Osteoblast (primary cell): ENCODE measurements around the gene KDELR3. TPM values are rescaled to one million over a fixed set of nuclear protein-coding genes. Genes with fewer than 3 reads are reported as not detected.

Experiments
- DNase-seq: peaks from one replicate; pipeline ENCODE4 v3.0.0; 2011; ENCODE audit warnings: low spot score, mixed read lengths; ENCODE audit not compliant: insufficient read length; ENCODE audit errors: missing footprints
- H2AFZ ChIP-seq: 2 replicates; pipeline ENCODE4 v1.6.0; 2011; ENCODE audit warnings: mild to moderate bottlenecking, low read length
- H3K27ac ChIP-seq: 2 replicates; pipeline ENCODE4 v1.5.1; 2011; ENCODE audit warnings: mild to moderate bottlenecking, low read depth, low read length, moderate library complexity
- H3K27me3 ChIP-seq: 2 replicates; pipeline ENCODE4 v1.6.0; 2012; ENCODE audit warnings: mild to moderate bottlenecking, control low read depth, inconsistent platforms, low read length, moderate library complexity; ENCODE audit not compliant: insufficient read depth
- H3K36me3 ChIP-seq: 2 replicates; pipeline ENCODE4 v1.5.1; 2011; ENCODE audit warnings: mild to moderate bottlenecking, low read length, control low read depth, moderate library complexity; ENCODE audit not compliant: insufficient read depth
- H3K4me1 ChIP-seq: 2 replicates; pipeline ENCODE4 v1.5.1; 2011; ENCODE audit warnings: mild to moderate bottlenecking, low read length, control low read depth, moderate library complexity; ENCODE audit not compliant: insufficient read depth
- H3K4me2 ChIP-seq: 2 replicates; pipeline ENCODE4 v1.6.0; 2011; ENCODE audit warnings: mild to moderate bottlenecking, low read length; ENCODE audit not compliant: insufficient read depth
- H3K4me3 ChIP-seq: fragments of 200-600 bp; sonication (generic); 3 replicates; pipeline ENCODE4 v1.5.1; 2012; ENCODE audit warnings: mild to moderate bottlenecking, low read length, inconsistent platforms; ENCODE audit not compliant: insufficient read depth
- H3K79me2 ChIP-seq: 2 replicates; pipeline ENCODE4 v1.6.0; 2012; ENCODE audit warnings: mild to moderate bottlenecking, low read length, control low read depth, inconsistent platforms; ENCODE audit not compliant: insufficient read depth
- H3K9me3 ChIP-seq: 2 replicates; pipeline ENCODE4 v1.5.1; 2011; ENCODE audit warnings: low read depth, low read length, control low read depth
- H4K20me1 ChIP-seq: 2 replicates; pipeline ENCODE4 v1.6.0; 2012; ENCODE audit warnings: mild to moderate bottlenecking, low read length, control low read depth; ENCODE audit not compliant: insufficient read depth
- total RNA-seq: library from RNA; depleted of rRNA; stranded (reverse); fragments of >200 nt; gene quantifications from 2 replicates; pipeline ENCODE4 v1.2.3, GENCODE V29; 2012
- TF ChIP-seq, protein P1 (sequence below): IDR thresholded peaks from 2 replicates; pipeline ENCODE4 v1.5.1; 2011; ENCODE audit warnings: mild to moderate bottlenecking, low read depth, low read length, moderate library complexity; ENCODE audit errors: extremely low read depth

Gene KDELR3
- total RNA-seq, 1 donor = 142 TPM

- H3K27ac ChIP-seq = no peak overlapping the region
- H3K27me3 ChIP-seq = no peaks in the 10 kb centered on the region
- H3K4me1 ChIP-seq = no peaks in the 10 kb centered on the region
- H3K4me2 ChIP-seq = no peak overlapping the region
- H3K79me2 ChIP-seq = no peaks in the 10 kb centered on the region
- H2AFZ ChIP-seq = no peak overlapping the region
- no peaks in the 10 kb centered on the region for H4K20me1 ChIP-seq
- no peaks in the 10 kb centered on the region for H3K36me3 ChIP-seq
- H3K9me3 ChIP-seq = no peaks in the 10 kb centered on the region
- H3K4me3 ChIP-seq = no peak overlapping the region
- DNase-seq = peak; percentile 65
- TF ChIP-seq, protein P1, sequence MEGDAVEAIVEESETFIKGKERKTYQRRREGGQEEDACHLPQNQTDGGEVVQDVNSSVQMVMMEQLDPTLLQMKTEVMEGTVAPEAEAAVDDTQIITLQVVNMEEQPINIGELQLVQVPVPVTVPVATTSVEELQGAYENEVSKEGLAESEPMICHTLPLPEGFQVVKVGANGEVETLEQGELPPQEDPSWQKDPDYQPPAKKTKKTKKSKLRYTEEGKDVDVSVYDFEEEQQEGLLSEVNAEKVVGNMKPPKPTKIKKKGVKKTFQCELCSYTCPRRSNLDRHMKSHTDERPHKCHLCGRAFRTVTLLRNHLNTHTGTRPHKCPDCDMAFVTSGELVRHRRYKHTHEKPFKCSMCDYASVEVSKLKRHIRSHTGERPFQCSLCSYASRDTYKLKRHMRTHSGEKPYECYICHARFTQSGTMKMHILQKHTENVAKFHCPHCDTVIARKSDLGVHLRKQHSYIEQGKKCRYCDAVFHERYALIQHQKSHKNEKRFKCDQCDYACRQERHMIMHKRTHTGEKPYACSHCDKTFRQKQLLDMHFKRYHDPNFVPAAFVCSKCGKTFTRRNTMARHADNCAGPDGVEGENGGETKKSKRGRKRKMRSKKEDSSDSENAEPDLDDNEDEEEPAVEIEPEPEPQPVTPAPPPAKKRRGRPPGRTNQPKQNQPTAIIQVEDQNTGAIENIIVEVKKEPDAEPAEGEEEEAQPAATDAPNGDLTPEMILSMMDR = no peak
These were observed 47.2 kb upstream of the KDELR3 start for GRCh38 chr22:38420734-38421133.

DNA sequence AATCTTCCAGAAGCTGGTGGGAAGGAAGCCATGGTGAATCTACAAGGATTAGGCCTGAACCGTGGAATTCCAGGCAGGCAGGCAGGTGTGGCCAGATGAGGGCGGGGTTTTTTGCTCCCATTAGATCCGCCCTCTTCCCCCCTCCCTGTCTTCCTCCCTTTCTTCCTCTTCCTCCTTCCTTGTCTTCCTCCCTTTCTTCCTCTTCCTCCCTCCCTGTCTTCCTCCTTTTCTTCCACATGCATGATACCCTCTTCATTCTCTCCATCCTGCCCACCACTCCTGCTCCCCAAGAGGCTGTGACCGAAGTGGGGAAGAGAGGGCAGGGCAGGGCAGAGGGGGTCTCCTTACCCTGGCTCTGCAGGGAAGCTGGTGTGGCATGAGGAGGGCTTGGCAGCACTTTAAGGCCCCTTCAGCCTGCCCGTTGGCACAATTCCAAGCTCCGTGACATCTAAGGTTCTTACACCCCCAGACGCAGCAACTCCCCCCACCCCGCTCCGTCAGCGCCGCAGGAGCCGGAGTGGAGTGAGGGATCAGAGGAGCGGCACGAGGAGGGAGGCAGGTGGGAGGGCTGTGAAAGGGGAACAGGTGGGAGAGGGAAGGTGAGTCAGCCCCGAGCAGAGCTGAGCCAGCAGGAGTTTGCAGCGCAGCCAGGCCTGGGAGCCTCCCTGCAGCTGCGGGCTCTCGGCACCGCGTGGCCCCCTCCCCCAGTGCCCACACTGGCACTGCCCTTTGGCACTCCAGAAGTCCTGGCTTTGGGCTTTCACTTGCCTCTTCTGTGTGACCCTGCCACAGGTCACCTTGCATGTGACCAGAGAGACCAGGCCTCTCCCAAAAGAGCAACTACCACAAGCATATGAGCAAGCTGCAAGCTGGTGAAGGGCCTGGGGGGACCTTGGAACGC, 45.0 kb upstream of the KDELR3 start:
- TF ChIP-seq, protein P1 = no peak

DNA sequence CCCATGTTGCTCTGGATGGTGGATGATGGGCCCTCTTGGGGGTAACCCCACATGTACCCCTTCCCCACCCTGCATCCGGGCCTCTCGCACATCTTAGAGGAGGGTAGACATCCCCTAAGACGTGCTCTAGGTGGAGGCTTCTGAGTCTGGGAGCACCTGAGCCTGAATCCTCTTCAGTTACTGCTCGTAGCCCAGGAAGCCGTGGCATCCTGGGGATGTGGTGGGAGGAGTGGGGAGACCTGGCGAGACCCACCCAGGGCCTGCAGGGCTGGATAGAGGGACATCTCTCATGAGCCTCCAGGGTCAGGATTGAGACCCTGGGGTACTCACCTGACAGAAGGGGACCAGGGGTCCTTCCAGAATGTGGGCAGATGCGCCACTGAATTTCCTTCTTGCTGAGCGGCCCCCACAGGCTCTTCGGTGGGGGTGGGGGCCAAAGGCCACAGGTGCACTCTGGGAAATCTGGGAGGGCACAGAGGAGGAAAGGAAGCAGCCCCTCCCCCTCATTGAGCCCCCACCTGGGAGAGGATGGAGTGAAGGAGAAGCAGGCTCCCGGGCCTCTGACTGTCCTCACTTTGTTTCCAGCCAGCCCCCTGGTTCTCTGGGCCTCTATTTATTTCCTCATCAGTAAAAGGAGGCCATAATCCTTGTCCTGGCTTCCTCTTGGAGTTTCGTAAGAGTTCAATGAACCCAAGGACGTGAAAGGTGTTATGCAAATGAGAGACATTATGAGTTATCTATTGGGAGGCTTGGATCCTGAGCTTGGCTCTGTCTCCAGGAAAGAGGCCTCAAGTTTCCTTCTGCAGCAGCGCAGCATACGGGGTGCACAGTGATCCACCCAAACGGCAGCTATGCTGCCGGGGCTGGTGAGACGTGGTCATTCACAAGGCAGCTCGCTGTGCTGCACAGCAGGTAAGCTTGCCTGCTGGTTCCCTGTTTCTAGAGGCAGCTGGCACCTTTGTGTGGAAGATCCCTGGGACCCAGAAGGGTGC, 44.1 kb upstream of the KDELR3 start:
- no peak overlapping the region for H2AFZ ChIP-seq
- no peaks in the 10 kb centered on the region for H3K36me3 ChIP-seq
- no peak overlapping the region for H3K4me3 ChIP-seq
- no peak overlapping the region for H3K27ac ChIP-seq
- no peaks in the 10 kb centered on the region for H3K27me3 ChIP-seq
- no peaks in the 10 kb centered on the region for H3K79me2 ChIP-seq
- DNase-seq = peak; percentile 45
- TF ChIP-seq, protein P1 = no peak
- no peaks in the 10 kb centered on the region for H3K9me3 ChIP-seq
- no peaks in the 10 kb centered on the region for H4K20me1 ChIP-seq
- no peak overlapping the region for H3K4me2 ChIP-seq
- H3K4me1 ChIP-seq = no peaks in the 10 kb centered on the region

More for the DNA sequence above, 45.0 kb upstream of the KDELR3 start:
- no peak overlapping the region for H3K4me3 ChIP-seq
- no peaks in the 10 kb centered on the region for H3K27me3 ChIP-seq
- H3K4me1 ChIP-seq = no peaks in the 10 kb centered on the region
- no peak overlapping the region for H3K27ac ChIP-seq
- DNase-seq = peak; percentile 62
- H3K36me3 ChIP-seq = no peaks in the 10 kb centered on the region
- H3K79me2 ChIP-seq = no peaks in the 10 kb centered on the region
- H4K20me1 ChIP-seq = no peaks in the 10 kb centered on the region
- H2AFZ ChIP-seq = no peak overlapping the region
- no peak overlapping the region for H3K4me2 ChIP-seq
- no peaks in the 10 kb centered on the region for H3K9me3 ChIP-seq
